Activated CD4-positive, alpha-beta T cell treated with anti-CD3 and anti-CD28 coated beads for 1 hour (primary cell): ENCODE results near the gene PILRA.
"Not testable (repeated sequence)": the region's sequence is repeated elsewhere in the genome, so short reads cannot be mapped to it uniquely, and the experiment has no call there.

Experiments
- DNase-seq: peaks from one replicate; pipeline ENCODE4 v3.0.0-alpha.2; 2020

PILRA gene

DNA sequence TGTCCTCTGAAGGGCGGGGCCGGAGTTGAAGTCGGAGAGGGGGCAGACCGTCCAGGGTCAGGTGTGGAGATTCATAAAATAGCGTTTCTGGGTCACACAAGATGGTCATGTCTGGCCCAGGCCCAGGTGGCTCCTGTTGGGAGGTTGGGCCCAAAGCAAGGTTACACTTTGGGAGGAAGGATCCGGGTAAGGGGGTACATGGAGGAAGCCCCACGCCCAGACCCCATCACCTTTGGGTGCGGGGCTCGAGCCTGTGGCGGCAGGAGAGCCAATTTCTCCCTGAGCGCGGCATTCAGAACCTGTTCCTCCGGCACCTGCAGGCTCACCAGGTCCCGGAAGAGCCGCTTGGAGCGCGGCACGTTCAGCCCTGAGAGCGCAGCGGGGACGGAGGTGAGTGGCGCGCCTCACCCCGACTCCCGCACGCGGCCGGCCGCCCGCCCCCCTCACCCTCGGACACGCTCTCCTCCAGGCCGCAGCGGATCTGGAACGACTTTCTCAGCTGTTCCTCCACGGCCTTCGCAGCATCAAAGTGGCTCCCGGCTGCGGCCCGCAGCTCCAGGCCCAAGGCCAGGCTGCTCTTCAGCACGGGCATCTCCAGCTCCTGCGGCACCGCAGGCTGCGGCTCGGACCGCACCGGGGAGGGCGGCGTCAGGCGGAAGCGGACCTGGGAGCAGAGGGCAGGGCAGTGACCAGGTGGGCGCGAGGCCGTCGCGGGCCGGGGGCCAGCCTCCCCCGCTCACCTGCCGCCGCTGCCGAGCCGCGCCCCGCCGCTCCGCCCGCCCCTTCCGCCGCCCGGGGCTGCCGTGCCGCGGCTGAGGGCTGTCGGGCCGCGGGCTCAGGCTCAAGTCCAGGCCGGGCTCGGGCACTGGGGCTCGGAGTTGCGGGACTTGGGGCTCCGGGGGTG, 62.4 kb downstream of the PILRA start:
- peak; percentile 42 for DNase-seq

- no peak for DNase-seq
Observed at GRCh38 chr7:100437150-100438100, 64.1 kb downstream of the PILRA start.

DNA sequence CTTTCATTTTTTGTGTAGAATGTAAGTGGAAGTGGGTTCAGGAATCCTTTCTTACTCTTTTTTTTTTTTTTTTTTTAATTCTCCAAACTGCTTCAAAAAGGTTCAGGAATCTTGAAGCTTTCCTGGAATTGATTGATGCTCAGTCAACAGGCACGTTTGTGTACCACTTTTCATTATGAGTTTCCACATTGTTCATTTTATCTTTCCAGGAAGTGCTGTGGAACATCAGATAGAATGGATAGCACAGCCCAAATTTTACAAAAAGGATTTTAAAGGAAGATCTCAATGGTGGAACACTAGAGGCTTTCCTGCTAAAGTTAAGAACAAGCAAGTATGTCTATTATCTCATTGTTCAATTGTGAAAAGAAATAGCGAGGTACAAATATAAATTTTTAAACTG, 64.9 kb downstream of the PILRA start:
- DNase-seq, result no peak

DNA sequence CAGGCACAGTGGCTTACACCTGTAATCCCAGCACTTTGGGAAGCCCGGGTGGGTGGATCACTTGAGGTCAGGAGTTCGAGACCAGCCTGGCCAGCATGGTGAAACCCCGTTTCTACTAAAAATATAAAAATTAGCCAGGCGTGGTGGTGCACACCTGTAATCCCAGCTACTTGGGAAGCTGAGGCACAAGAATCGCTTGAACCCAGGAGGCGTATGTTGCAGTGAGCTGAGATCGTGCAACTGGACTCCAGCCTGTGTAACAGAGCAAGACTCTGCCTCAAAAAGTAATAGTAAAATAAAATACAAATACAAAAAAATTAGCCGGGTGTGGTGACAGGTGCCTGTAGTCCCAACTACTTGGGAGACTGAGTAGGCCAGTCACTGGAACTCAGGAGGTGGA, 65.4 kb downstream of the PILRA start:
- DNase-seq, result not testable (repeated sequence)

DNA sequence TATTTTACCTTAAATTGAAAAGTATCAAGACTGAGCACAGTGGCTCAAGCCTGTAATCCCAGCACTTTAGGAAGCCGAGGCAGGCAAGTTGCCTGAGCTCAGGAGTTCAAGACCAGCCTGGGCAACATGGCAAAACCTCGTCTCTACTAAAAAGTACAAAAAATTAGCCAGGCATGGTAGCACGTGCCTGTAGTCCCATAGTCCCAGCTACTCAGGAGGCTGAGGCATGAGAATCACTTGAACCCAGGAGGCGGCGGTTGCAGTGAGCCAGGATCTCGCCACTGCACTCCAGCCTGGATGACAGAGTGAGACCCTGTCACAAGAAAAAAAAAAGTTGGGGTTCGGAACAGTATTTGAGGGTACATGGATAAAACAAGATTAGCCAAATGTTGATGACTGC, 66.0 kb downstream of the PILRA start:
- not testable (repeated sequence) for DNase-seq

GRCh38 chr7:100441641-100442535, 68.6 kb downstream of the PILRA start:
- no peak for DNase-seq

DNA sequence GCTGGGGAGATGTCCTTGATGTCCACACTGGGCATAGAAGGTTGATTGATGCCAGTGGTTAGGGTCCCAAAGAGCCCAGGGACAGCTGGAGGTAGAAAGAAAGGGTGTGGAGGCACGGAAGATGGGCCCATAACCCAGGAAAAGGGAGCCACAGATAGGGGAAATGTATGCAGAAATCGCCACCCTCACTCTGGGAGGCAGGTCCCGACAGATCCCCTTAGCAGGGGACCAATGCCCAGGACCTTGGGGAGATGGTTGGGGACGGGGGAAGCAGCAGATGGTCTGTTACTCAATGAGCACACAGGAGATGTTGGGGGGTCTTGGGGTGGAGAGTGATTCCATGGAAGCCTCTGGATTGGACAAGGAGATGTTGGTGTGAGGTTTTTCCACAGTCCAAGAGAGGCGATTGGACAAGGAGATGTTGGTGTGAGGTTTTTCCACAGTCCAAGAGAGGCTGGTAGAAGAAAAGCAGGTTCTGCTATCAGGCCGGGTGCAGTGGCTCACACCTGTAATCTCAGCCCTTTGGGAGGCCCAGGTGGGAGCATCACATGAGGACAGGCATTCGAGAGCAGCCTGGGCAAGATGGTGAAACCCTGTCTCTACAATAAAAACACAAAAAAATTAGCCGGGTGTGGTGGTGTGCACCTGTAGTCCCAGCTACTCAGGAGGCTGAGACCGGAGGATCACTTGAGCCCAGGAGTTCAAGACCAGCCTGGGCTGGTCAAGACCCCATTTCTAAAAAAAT, 70.0 kb downstream of the PILRA start:
- DNase-seq, result no peak

- no peak for DNase-seq
Observed at GRCh38 chr7:100444311-100445278, 71.3 kb downstream of the PILRA start.

GRCh38 chr7:100446040-100446439, 72.8 kb downstream of the PILRA start:
- DNase-seq, result no peak

- DNase-seq, result not testable (repeated sequence)
Observed at GRCh38 chr7:100447363-100447762, 74.1 kb downstream of the PILRA start.

- no peak for DNase-seq
Observed at GRCh38 chr7:100449190-100449795, 76.0 kb downstream of the PILRA start.
